HEK293 (cell line): Measurements from ENCODE around the gene CRIM1.

Experiments
- TCF7L2 ChIP-seq: IDR thresholded peaks from 2 replicates; pipeline ENCODE4 v1.6.1; 2011; ENCODE audit warnings: low read depth, mild to moderate bottlenecking, inconsistent platforms, low read length, moderate library complexity, borderline replicate concordance
- ZEB2 ChIP-seq: fragments of 450-650 bp; formaldehyde crosslinking; IDR thresholded peaks from 2 replicates; pipeline ENCODE4 v1.5.1; 2016; ENCODE audit warnings: missing biosample characterization, missing genetic modification characterization
- ZNF335 ChIP-seq: fragments of 450-650 bp; formaldehyde crosslinking; conservative IDR thresholded peaks from 2 replicates; pipeline ENCODE4 v1.5.1; 2016; ENCODE audit warnings: missing biosample characterization, missing genetic modification characterization
- ZNF670 ChIP-seq: fragments of 450-650 bp; formaldehyde crosslinking; IDR thresholded peaks from 2 replicates; pipeline ENCODE4 v1.5.1; 2016; ENCODE audit warnings: missing biosample characterization, missing genetic modification characterization, low read depth
- TF ChIP-seq, protein P1 (sequence below): fragments of 450-650 bp; formaldehyde crosslinking; IDR thresholded peaks from 2 replicates; pipeline ENCODE4 v1.5.1; 2016; ENCODE audit warnings: missing biosample characterization, missing genetic modification characterization
- TF ChIP-seq, protein P2 (sequence below): fragments of 450-650 bp; formaldehyde crosslinking; IDR thresholded peaks from 2 replicates; pipeline ENCODE4 v1.5.1; 2016; ENCODE audit warnings: missing biosample characterization, missing genetic modification characterization, low read depth

DNA sequence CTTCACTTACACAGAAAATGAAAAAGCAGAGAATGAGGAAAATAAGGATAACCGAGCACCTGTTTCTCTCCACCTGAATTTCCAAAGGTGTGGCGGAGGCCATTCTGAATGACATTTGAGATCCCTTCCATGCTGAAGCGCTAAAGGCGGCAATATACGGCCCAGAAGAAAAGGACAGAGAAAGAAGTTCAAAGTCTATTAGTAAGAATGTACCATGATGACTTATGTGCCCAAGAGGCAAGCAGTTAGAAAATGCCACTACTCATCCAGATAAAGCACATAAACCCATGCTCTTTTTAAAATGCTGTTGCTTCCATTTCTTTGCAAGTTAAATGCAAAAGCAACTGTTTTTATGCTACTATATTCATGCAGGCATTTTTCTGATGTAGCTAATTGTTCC lies 205.1 kb downstream of the CRIM1 start:
- TF ChIP-seq, protein P1, sequence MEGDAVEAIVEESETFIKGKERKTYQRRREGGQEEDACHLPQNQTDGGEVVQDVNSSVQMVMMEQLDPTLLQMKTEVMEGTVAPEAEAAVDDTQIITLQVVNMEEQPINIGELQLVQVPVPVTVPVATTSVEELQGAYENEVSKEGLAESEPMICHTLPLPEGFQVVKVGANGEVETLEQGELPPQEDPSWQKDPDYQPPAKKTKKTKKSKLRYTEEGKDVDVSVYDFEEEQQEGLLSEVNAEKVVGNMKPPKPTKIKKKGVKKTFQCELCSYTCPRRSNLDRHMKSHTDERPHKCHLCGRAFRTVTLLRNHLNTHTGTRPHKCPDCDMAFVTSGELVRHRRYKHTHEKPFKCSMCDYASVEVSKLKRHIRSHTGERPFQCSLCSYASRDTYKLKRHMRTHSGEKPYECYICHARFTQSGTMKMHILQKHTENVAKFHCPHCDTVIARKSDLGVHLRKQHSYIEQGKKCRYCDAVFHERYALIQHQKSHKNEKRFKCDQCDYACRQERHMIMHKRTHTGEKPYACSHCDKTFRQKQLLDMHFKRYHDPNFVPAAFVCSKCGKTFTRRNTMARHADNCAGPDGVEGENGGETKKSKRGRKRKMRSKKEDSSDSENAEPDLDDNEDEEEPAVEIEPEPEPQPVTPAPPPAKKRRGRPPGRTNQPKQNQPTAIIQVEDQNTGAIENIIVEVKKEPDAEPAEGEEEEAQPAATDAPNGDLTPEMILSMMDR (tag by site-specific recombination): no peak
- TF ChIP-seq ZNF670 (tag by site-specific recombination) (no peak), TCF7L2 (no peak), ZNF335 (tag by site-specific recombination) (no peak), ZEB2 (no peak)
- TF ChIP-seq, protein P2, sequence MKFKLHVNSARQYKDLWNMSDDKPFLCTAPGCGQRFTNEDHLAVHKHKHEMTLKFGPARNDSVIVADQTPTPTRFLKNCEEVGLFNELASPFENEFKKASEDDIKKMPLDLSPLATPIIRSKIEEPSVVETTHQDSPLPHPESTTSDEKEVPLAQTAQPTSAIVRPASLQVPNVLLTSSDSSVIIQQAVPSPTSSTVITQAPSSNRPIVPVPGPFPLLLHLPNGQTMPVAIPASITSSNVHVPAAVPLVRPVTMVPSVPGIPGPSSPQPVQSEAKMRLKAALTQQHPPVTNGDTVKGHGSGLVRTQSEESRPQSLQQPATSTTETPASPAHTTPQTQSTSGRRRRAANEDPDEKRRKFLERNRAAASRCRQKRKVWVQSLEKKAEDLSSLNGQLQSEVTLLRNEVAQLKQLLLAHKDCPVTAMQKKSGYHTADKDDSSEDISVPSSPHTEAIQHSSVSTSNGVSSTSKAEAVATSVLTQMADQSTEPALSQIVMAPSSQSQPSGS (tag by site-specific recombination): no peak
